Measurements from ENCODE around the gene SKOR2. TPM values are rescaled to one million over a fixed set of nuclear protein-coding genes. Genes with fewer than 3 reads are reported as not detected.

SKOR2 gene
- total RNA-seq, result 1 to 10 TPM in 1 of 2 donors, not detected in 1; 1.1 TPM

- no peaks in the 10 kb centered on the region for H3K36me3 ChIP-seq
- DNase-seq (ENCODE audit: low spot score), result no peak
- peaks cover 61% of the 10 kb centered on the region for H3K27me3 ChIP-seq (replicated peaks; ENCODE audit: insufficient read depth)
- H3K4me3 ChIP-seq, result no peak within 1 kb of the TSS
- H3K27ac ChIP-seq, result no peak within 1 kb of the TSS
- no peaks in the 10 kb centered on the region for H3K4me1 ChIP-seq (replicated peaks)
- H3K9me3 ChIP-seq, result no peaks in the 10 kb centered on the region
- 3% methylated on average over 55 of the region's 55 CpGs for whole genome bisulfite sequencing
- no peak for TF ChIP-seq POLR2AphosphoS5 (IDR thresholded peaks at IDR 0.05)
- TF ChIP-seq POLR2A (IDR thresholded peaks at IDR 0.05), result no peak
- TF ChIP-seq CTCF (IDR thresholded peaks at IDR 0.05), result no peak
- intact Hi-C loops (cut with DNase I), result no loop called here
Measured at GRCh38 chr18:47251289-47252120, at the start of gene SKOR2. Gene SKOR2, minus strand, starts transcription at chr18:47251660. Its CDS starts 2,477 bp downstream, at chr18:47249183.

GRCh38 chr18:47296462-47296861 lies 45.0 kb upstream of the SKOR2 start:
- H3K36me3 ChIP-seq, result no peaks in the 10 kb centered on the region
- no peak for DNase-seq (ENCODE audit: low spot score)
- no peaks in the 10 kb centered on the region for H3K9me3 ChIP-seq
- TF ChIP-seq CTCF (IDR thresholded peaks at IDR 0.05) (no peak), POLR2A (IDR thresholded peaks at IDR 0.05) (no peak), POLR2AphosphoS5 (IDR thresholded peaks at IDR 0.05) (no peak)
- no peak overlapping the region for H3K4me3 ChIP-seq
- H3K4me1 ChIP-seq (replicated peaks), result no peaks in the 10 kb centered on the region
- intact Hi-C loops (cut with DNase I), result no loop called here
- 67% methylated on average over 1 of the region's 1 CpG for WGBS
- H3K27me3 ChIP-seq (replicated peaks; ENCODE audit: insufficient read depth), result no peaks in the 10 kb centered on the region
- no peak overlapping the region for H3K27ac ChIP-seq

- TF ChIP-seq POLR2A (IDR thresholded peaks at IDR 0.05) (no peak), CTCF (IDR thresholded peaks at IDR 0.05) (no peak), POLR2AphosphoS5 (IDR thresholded peaks at IDR 0.05) (no peak)
- Histone ChIP-seq H3K4me1 (replicated peaks) (no peaks in the 10 kb centered on the region), H3K27me3 (replicated peaks; ENCODE audit: insufficient read depth) (no peaks in the 10 kb centered on the region), H3K4me3 (no peak overlapping the region), H3K27ac (no peak overlapping the region), H3K9me3 (no peaks in the 10 kb centered on the region), H3K36me3 (no peaks in the 10 kb centered on the region)
- intact Hi-C loops (cut with DNase I), result no loop called here
- 93% methylated on average over 3 of the region's 3 CpGs for WGBS
- no peak for DNase-seq (ENCODE audit: low spot score)
Measured at GRCh38 chr18:47294801-47295200, 43.3 kb upstream of the SKOR2 start.

GRCh38 chr18:47288741-47289140 lies 37.3 kb upstream of the SKOR2 start:
- DNase-seq (ENCODE audit: low spot score), result no peak

More at GRCh38 chr18:47288741-47289140, 37.3 kb upstream of the SKOR2 start:
- TF ChIP-seq CTCF (IDR thresholded peaks at IDR 0.05) (no peak), POLR2A (IDR thresholded peaks at IDR 0.05) (no peak), POLR2AphosphoS5 (IDR thresholded peaks at IDR 0.05) (no peak)
- Histone ChIP-seq H3K27ac (no peak overlapping the region), H3K27me3 (replicated peaks; ENCODE audit: insufficient read depth) (no peaks in the 10 kb centered on the region), H3K4me3 (no peak overlapping the region), H3K36me3 (no peaks in the 10 kb centered on the region), H3K9me3 (no peaks in the 10 kb centered on the region), H3K4me1 (replicated peaks) (no peaks in the 10 kb centered on the region)
- intact Hi-C loops (cut with DNase I), result no loop called here
